ENCODE measurements around the gene HPSE2. TPM values are rescaled to one million over a fixed set of nuclear protein-coding genes. Genes with fewer than 3 reads are reported as not detected.

HPSE2 gene
- total RNA-seq, 1 donor from 2014 or later, result under 0.01 TPM

- Histone ChIP-seq H3K9me3 (ENCODE audit: control insufficient read depth in 3 of 3, low read length in 3 of 3) (no peaks in the 10 kb centered on the region), H3K4me3 (ENCODE audit: low read length in 3 of 3) (no peak overlapping the region), H3K27me3 (ENCODE audit: control insufficient read depth in 3 of 3, insufficient read depth in 3 of 3, low read length in 3 of 3) (no peaks in the 10 kb centered on the region), H3K4me1 (ENCODE audit: control insufficient read depth in 3 of 3, insufficient read depth in 3 of 3, low read length in 3 of 3) (no peaks in the 10 kb centered on the region), H3K27ac (ENCODE audit: low read depth, low read length) (no peak overlapping the region), H3K36me3 (ENCODE audit: control insufficient read depth in 3 of 3, insufficient read depth in 3 of 3, low read length in 3 of 3) (no peaks in the 10 kb centered on the region), H3K9ac (ENCODE audit: low read depth in 1 of 3, low read length in 3 of 3) (no peak overlapping the region)
These were observed 586.5 kb downstream of the HPSE2 start for GRCh38 chr10:98649170-98649569.

GRCh38 chr10:98646998-98647917 is 588.4 kb downstream of the HPSE2 start:
- no peak overlapping the region for H3K9ac ChIP-seq (ENCODE audit: low read depth in 1 of 3, low read length in 3 of 3)
- no peak overlapping the region for H3K27ac ChIP-seq (ENCODE audit: low read depth, low read length)
- H3K4me3 ChIP-seq (ENCODE audit: low read length in 3 of 3), result no peak overlapping the region
- H3K9me3 ChIP-seq (ENCODE audit: control insufficient read depth in 3 of 3, low read length in 3 of 3), result no peaks in the 10 kb centered on the region
- H3K4me1 ChIP-seq (ENCODE audit: control insufficient read depth in 3 of 3, insufficient read depth in 3 of 3, low read length in 3 of 3), result no peaks in the 10 kb centered on the region
- H3K27me3 ChIP-seq (ENCODE audit: control insufficient read depth in 3 of 3, insufficient read depth in 3 of 3, low read length in 3 of 3), result no peaks in the 10 kb centered on the region
- H3K36me3 ChIP-seq (ENCODE audit: control insufficient read depth in 3 of 3, insufficient read depth in 3 of 3, low read length in 3 of 3), result no peaks in the 10 kb centered on the region

GRCh38 chr10:98644466-98644865 is 591.2 kb downstream of the HPSE2 start:
- no peaks in the 10 kb centered on the region for H3K36me3 ChIP-seq (ENCODE audit: control insufficient read depth in 3 of 3, insufficient read depth in 3 of 3, low read length in 3 of 3)
- no peak overlapping the region for H3K9ac ChIP-seq (ENCODE audit: low read depth in 1 of 3, low read length in 3 of 3)
- no peaks in the 10 kb centered on the region for H3K4me1 ChIP-seq (ENCODE audit: control insufficient read depth in 3 of 3, insufficient read depth in 3 of 3, low read length in 3 of 3)
- no peaks in the 10 kb centered on the region for H3K9me3 ChIP-seq (ENCODE audit: control insufficient read depth in 3 of 3, low read length in 3 of 3)
- no peak overlapping the region for H3K27ac ChIP-seq (ENCODE audit: low read depth, low read length)
- no peak overlapping the region for H3K4me3 ChIP-seq (ENCODE audit: low read length in 3 of 3)
- no peaks in the 10 kb centered on the region for H3K27me3 ChIP-seq (ENCODE audit: control insufficient read depth in 3 of 3, insufficient read depth in 3 of 3, low read length in 3 of 3)

- Histone ChIP-seq H3K4me1 (ENCODE audit: control insufficient read depth in 3 of 3, insufficient read depth in 3 of 3, low read length in 3 of 3) (no peaks in the 10 kb centered on the region), H3K27ac (ENCODE audit: low read depth, low read length) (no peak overlapping the region), H3K9me3 (ENCODE audit: control insufficient read depth in 3 of 3, low read length in 3 of 3) (no peaks in the 10 kb centered on the region), H3K9ac (ENCODE audit: low read depth in 1 of 3, low read length in 3 of 3) (no peak overlapping the region), H3K4me3 (ENCODE audit: low read length in 3 of 3) (no peak overlapping the region), H3K27me3 (ENCODE audit: control insufficient read depth in 3 of 3, insufficient read depth in 3 of 3, low read length in 3 of 3) (no peaks in the 10 kb centered on the region), H3K36me3 (ENCODE audit: control insufficient read depth in 3 of 3, insufficient read depth in 3 of 3, low read length in 3 of 3) (no peaks in the 10 kb centered on the region)
These were observed 593.4 kb downstream of the HPSE2 start for GRCh38 chr10:98642281-98642680.

- Histone ChIP-seq H3K9me3 (ENCODE audit: control insufficient read depth in 3 of 3, low read length in 3 of 3) (no peaks in the 10 kb centered on the region), H3K4me1 (ENCODE audit: control insufficient read depth in 3 of 3, insufficient read depth in 3 of 3, low read length in 3 of 3) (no peaks in the 10 kb centered on the region), H3K4me3 (ENCODE audit: low read length in 3 of 3) (no peak overlapping the region), H3K27ac (ENCODE audit: low read depth, low read length) (no peak overlapping the region), H3K27me3 (ENCODE audit: control insufficient read depth in 3 of 3, insufficient read depth in 3 of 3, low read length in 3 of 3) (no peaks in the 10 kb centered on the region), H3K36me3 (ENCODE audit: control insufficient read depth in 3 of 3, insufficient read depth in 3 of 3, low read length in 3 of 3) (no peaks in the 10 kb centered on the region), H3K9ac (ENCODE audit: low read depth in 1 of 3, low read length in 3 of 3) (no peak overlapping the region)
These were observed 596.7 kb downstream of the HPSE2 start for GRCh38 chr10:98638920-98639319.

GRCh38 chr10:98636921-98637329 is 598.7 kb downstream of the HPSE2 start:
- no peak overlapping the region for H3K4me3 ChIP-seq (ENCODE audit: low read length in 3 of 3)
- H3K9me3 ChIP-seq (ENCODE audit: control insufficient read depth in 3 of 3, low read length in 3 of 3), result no peaks in the 10 kb centered on the region
- H3K4me1 ChIP-seq (ENCODE audit: control insufficient read depth in 3 of 3, insufficient read depth in 3 of 3, low read length in 3 of 3), result no peaks in the 10 kb centered on the region
- H3K27me3 ChIP-seq (ENCODE audit: control insufficient read depth in 3 of 3, insufficient read depth in 3 of 3, low read length in 3 of 3), result no peaks in the 10 kb centered on the region
- H3K9ac ChIP-seq (ENCODE audit: low read depth in 1 of 3, low read length in 3 of 3), result no peak overlapping the region
- no peak overlapping the region for H3K27ac ChIP-seq (ENCODE audit: low read depth, low read length)
- H3K36me3 ChIP-seq (ENCODE audit: control insufficient read depth in 3 of 3, insufficient read depth in 3 of 3, low read length in 3 of 3), result no peaks in the 10 kb centered on the region

- Histone ChIP-seq H3K4me1 (ENCODE audit: control insufficient read depth in 3 of 3, insufficient read depth in 3 of 3, low read length in 3 of 3) (no peaks in the 10 kb centered on the region), H3K27me3 (ENCODE audit: control insufficient read depth in 3 of 3, insufficient read depth in 3 of 3, low read length in 3 of 3) (no peaks in the 10 kb centered on the region), H3K9me3 (ENCODE audit: control insufficient read depth in 3 of 3, low read length in 3 of 3) (no peaks in the 10 kb centered on the region), H3K36me3 (ENCODE audit: control insufficient read depth in 3 of 3, insufficient read depth in 3 of 3, low read length in 3 of 3) (no peaks in the 10 kb centered on the region), H3K27ac (ENCODE audit: low read depth, low read length) (no peak overlapping the region), H3K9ac (ENCODE audit: low read depth in 1 of 3, low read length in 3 of 3) (no peak overlapping the region), H3K4me3 (ENCODE audit: low read length in 3 of 3) (no peak overlapping the region)
These were observed 603.0 kb downstream of the HPSE2 start for GRCh38 chr10:98632456-98633150.

- Histone ChIP-seq H3K4me1 (ENCODE audit: control insufficient read depth in 3 of 3, insufficient read depth in 3 of 3, low read length in 3 of 3) (no peaks in the 10 kb centered on the region), H3K9me3 (ENCODE audit: control insufficient read depth in 3 of 3, low read length in 3 of 3) (no peaks in the 10 kb centered on the region), H3K9ac (ENCODE audit: low read depth in 1 of 3, low read length in 3 of 3) (no peak overlapping the region)
These were observed 607.4 kb downstream of the HPSE2 start for GRCh38 chr10:98628206-98628605.

GRCh38 chr10:98627711-98628110 is 607.9 kb downstream of the HPSE2 start:
- H3K36me3 ChIP-seq (ENCODE audit: control insufficient read depth in 3 of 3, insufficient read depth in 3 of 3, low read length in 3 of 3), result no peaks in the 10 kb centered on the region
- no peaks in the 10 kb centered on the region for H3K9me3 ChIP-seq (ENCODE audit: control insufficient read depth in 3 of 3, low read length in 3 of 3)
- H3K9ac ChIP-seq (ENCODE audit: low read depth in 1 of 3, low read length in 3 of 3), result no peak overlapping the region
- H3K27ac ChIP-seq (ENCODE audit: low read depth, low read length), result no peak overlapping the region
- H3K4me1 ChIP-seq (ENCODE audit: control insufficient read depth in 3 of 3, insufficient read depth in 3 of 3, low read length in 3 of 3), result no peaks in the 10 kb centered on the region
- no peak overlapping the region for H3K4me3 ChIP-seq (ENCODE audit: low read length in 3 of 3)
- no peaks in the 10 kb centered on the region for H3K27me3 ChIP-seq (ENCODE audit: control insufficient read depth in 3 of 3, insufficient read depth in 3 of 3, low read length in 3 of 3)

More at GRCh38 chr10:98628206-98628605, 607.4 kb downstream of the HPSE2 start:
- Histone ChIP-seq H3K36me3 (ENCODE audit: control insufficient read depth in 3 of 3, insufficient read depth in 3 of 3, low read length in 3 of 3) (no peaks in the 10 kb centered on the region), H3K27ac (ENCODE audit: low read depth, low read length) (no peak overlapping the region), H3K4me3 (ENCODE audit: low read length in 3 of 3) (no peak overlapping the region), H3K27me3 (ENCODE audit: control insufficient read depth in 3 of 3, insufficient read depth in 3 of 3, low read length in 3 of 3) (no peaks in the 10 kb centered on the region)

GRCh38 chr10:98624963-98625362 is 610.7 kb downstream of the HPSE2 start:
- H3K9ac ChIP-seq (ENCODE audit: low read depth in 1 of 3, low read length in 3 of 3), result no peak overlapping the region
- H3K9me3 ChIP-seq (ENCODE audit: control insufficient read depth in 3 of 3, low read length in 3 of 3), result no peaks in the 10 kb centered on the region
- H3K4me1 ChIP-seq (ENCODE audit: control insufficient read depth in 3 of 3, insufficient read depth in 3 of 3, low read length in 3 of 3), result no peaks in the 10 kb centered on the region
- no peaks in the 10 kb centered on the region for H3K27me3 ChIP-seq (ENCODE audit: control insufficient read depth in 3 of 3, insufficient read depth in 3 of 3, low read length in 3 of 3)
- H3K4me3 ChIP-seq (ENCODE audit: low read length in 3 of 3), result no peak overlapping the region
- no peaks in the 10 kb centered on the region for H3K36me3 ChIP-seq (ENCODE audit: control insufficient read depth in 3 of 3, insufficient read depth in 3 of 3, low read length in 3 of 3)
- no peak overlapping the region for H3K27ac ChIP-seq (ENCODE audit: low read depth, low read length)
